Choroid plexus epithelial cell (primary cell): ENCODE data around the gene ZNF669.
"Not testable (repeated sequence)": the region's sequence is repeated elsewhere in the genome, so short reads cannot be mapped to it uniquely, and the experiment has no call there.

Experiments used
- DNase-seq: peaks from one replicate; pipeline ENCODE4 v3.0.0-alpha.2; 2010; ENCODE audit warnings: low read depth
- H3K4me3 ChIP-seq: 2 replicates; pipeline ENCODE4 v1.5.1; 2011; ENCODE audit warnings: low read depth, mild to moderate bottlenecking, control low read depth, low read length, moderate library complexity
- TF ChIP-seq, protein P1 (sequence below): conservative IDR thresholded peaks from 2 replicates; pipeline ENCODE4 v1.5.1; 2011; ENCODE audit warnings: low read depth, mild to moderate bottlenecking, control low read depth, inconsistent platforms, low read length, moderate library complexity

The ZNF669 gene

DNA sequence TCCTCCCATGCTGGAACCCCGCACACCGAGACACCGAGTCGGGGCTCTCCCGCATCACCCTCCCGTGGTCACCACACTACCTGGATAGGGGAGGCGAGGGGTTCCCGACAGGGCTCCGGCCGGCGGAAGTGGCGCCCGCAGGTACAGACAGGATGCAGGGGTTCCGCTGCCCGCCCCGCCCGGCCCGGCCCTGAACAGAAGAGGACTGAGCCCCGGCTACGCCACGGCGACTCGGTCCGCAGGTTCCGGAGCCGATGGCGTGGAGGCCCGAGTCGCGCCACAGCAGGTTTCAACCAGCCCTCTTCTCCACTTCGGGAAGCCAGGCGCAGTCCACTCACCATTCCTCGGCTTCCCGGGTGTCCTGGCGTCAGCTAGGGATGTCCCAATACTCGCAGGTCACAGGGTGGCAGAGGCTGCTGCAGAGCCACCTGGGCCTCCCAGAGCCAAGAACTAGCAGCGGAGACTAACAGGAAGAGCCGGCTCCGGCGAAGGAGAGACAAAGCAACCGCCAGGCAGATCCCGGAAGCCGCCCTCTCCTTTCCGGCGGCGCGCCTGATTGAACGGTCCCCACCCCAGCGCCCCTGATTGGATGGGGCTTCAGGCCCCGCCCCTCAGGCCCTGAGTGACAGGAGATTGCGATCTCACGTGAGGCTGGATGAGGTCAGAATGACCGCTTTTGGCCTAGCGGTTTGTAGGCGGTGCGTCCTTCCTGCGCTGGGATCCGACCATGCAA, at the start of gene ZNF669:
ZNF669 (minus strand) TSS at position 498 of the 733 bp plus-strand sequence; CDS start at position 341, 157 bp downstream.
- peak; percentile 98 for DNase-seq

DNA sequence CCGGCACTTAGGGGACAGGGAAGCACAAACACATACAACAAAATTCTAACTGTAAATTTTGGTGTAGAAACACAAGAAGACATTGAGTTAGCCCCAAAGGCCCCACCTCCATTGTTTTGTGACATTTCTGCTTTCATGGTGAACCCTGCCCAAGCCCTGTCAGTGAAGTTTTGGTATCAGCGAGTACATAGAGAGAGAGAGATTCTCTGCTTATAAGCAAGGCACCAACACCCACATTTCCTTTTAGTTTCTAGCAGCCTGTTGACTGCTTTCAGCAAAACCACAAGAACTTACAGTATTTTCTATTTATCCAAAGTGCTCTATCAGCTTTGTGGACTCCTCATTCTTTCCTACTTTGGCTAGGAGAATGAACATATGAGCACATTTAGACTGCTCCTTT, 43.6 kb upstream of the ZNF669 start:
- TF ChIP-seq, protein P1, sequence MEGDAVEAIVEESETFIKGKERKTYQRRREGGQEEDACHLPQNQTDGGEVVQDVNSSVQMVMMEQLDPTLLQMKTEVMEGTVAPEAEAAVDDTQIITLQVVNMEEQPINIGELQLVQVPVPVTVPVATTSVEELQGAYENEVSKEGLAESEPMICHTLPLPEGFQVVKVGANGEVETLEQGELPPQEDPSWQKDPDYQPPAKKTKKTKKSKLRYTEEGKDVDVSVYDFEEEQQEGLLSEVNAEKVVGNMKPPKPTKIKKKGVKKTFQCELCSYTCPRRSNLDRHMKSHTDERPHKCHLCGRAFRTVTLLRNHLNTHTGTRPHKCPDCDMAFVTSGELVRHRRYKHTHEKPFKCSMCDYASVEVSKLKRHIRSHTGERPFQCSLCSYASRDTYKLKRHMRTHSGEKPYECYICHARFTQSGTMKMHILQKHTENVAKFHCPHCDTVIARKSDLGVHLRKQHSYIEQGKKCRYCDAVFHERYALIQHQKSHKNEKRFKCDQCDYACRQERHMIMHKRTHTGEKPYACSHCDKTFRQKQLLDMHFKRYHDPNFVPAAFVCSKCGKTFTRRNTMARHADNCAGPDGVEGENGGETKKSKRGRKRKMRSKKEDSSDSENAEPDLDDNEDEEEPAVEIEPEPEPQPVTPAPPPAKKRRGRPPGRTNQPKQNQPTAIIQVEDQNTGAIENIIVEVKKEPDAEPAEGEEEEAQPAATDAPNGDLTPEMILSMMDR, result no peak
- peak; percentile 2 for DNase-seq
- H3K4me3 ChIP-seq, result no peak overlapping the region

More for the DNA sequence above, at the start of gene ZNF669:
- TF ChIP-seq, protein P1, result no peak
- peak within 1 kb of the TSS; percentile 98 for H3K4me3 ChIP-seq

DNA sequence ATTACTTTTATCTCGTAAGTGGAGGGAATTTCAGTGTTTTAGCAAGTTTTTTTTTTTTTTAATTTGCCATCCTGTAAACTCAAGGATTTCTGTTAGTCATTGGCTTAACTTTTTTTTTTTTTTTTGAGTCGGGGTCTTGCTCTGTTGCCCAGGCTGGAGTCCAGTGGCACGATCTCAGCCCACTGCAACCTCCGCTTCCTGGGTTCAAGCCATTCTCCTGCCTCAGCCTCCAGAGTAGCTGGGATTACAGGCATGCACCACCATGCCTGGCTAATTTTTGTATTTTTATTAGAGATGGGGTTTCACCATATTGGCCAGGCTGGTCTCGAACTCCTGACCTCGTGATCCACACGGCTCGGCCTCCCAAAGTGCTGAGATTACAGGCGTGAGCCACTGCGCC, 43.0 kb upstream of the ZNF669 start:
- H3K4me3 ChIP-seq, DNase-seq: not testable (repeated sequence)

DNA sequence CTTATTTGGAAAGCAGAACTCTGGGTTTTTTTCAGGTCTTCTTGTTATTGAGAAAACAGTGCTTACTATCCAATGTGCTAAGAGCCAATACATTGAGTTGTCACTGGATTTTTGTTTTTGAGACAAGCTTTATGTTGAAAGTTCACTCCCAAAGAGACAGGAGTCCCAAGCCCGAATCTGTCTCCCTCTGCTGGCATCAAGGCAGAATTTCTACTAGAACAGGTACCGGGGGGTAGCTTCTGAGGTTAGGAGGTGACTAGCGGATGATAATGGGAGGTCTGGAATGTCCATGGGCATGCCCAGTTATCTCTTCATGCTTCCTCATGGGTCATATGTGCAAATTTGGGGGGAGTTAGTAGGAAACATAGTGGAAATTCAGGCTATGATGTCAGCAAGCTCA, 42.5 kb upstream of the ZNF669 start:
- H3K4me3 ChIP-seq, result no peak overlapping the region
- TF ChIP-seq, protein P1, result peak; percentile 51
- DNase-seq, result peak; percentile 5

DNA sequence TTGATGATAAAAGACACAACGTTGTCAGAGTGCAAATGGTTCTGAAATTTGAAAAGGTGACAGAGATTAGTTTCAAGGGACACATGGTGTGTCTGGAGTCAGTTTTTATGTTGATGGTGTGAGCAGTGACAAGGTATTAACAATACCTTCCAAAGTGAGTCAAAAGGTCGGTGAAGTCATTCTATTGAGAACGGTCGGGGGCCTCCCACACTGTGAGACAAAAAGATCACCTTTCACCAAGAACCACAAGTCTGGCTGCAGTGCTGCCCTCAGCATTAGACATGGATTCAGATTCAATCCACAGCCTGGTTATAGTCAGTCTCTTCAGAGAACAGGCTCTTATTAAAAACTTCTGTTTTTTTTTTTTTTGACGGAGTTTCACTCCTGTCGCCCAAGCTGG, 41.1 kb upstream of the ZNF669 start:
- H3K4me3 ChIP-seq, result no peak overlapping the region
- TF ChIP-seq, protein P1, result no peak
- no peak for DNase-seq

DNA sequence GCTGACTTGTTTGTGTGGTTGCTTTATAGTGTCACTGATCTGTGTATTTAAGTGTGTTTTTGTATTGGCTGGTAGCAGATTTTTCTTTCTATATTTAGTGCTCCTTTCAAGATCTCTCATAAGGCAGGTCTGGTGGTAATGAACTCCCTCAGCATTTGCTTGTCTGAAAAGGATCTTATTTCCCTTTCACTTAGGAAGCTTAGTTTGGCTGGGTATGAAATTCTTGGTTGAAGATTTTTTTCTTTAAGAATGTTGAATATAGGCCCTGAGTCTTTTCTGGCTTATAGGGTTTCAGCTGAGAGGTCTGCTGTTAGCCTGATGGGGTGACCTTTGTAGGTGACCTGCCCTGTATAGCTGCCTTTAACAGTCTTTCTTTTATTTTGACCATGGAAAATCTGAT, 35.4 kb upstream of the ZNF669 start:
- H3K4me3 ChIP-seq, DNase-seq: not testable (repeated sequence)

DNA sequence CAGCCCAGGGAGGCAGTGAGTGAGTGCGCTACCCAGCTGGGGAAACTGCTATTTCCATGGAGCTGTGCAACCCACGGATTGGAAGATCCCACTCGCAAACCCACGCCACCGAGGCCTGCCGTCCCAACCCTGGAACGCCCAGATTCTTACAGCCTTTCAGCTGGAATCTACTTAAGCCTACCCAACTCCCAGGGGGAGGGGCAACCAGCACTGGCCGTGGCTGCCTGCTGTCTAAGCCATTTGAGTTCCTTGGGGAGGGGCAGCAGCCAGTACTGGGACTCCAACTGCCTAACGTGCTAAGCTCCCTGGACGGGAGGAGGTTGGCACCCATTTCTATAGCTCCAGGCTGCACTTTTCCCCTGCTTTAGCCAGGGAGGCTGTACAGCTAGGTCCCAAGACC, 27.1 kb upstream of the ZNF669 start:
- TF ChIP-seq, protein P1, result no peak
- no peak overlapping the region for H3K4me3 ChIP-seq
- no peak for DNase-seq

DNA sequence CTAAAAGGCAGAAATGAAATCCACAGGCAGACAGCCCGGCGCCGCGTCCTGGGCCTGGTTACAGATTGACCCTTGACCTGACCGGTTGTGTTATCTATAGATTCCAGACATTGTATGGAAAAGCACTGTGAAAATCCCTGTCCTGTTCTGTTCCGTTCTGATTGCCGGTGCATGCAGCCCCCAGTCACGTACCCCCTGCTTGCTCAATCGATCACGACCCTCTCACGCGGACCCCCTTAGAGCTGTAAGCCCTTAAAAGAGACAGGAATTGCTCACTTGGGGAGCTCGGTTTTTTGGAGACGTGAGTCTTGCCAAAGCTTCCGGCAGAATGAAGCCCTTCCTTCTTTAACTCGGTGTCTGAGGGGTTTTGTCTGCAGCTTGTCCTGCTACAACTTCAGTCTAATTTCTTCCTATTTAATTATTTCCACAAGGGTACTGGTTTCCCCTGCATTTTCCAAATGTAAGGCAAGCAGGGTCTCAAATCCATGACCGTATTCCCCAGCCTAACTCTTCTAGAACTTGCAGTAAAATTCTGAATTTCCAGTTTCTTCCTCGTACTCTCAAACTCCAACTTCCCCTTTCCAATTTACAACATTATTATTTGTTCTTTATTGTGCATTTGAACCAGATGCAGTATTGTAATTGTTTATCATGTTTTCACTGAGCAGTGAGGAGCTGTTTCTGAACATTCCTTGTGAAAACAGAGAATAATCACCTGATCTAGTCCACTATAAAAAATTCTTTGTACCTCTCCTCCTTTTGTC, 23.5 kb upstream of the ZNF669 start:
- peak overlapping the region; percentile 24 for H3K4me3 ChIP-seq
- DNase-seq, result not testable (repeated sequence)

DNA sequence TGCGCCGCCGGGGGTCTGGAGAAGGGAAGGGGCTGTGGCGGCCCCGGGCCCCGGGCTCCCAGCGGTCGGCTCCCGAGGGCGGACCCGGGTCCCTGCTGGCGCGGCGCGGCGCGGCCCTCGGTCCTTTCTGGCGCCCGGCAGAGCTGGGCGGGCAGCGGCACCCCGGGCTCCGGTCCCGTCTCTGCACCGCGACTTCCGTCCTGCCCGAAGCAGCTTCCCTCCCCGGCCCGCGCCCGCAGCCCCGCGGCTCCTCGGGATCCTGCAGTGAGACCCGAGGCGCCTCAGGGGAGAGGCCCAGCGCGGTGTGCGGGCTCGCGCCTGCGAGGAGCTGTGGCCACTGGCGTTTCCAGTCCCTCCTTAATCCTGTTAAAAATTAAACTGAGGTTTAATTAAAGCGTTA, 22.4 kb upstream of the ZNF669 start:
- not testable (repeated sequence) for DNase-seq

DNA sequence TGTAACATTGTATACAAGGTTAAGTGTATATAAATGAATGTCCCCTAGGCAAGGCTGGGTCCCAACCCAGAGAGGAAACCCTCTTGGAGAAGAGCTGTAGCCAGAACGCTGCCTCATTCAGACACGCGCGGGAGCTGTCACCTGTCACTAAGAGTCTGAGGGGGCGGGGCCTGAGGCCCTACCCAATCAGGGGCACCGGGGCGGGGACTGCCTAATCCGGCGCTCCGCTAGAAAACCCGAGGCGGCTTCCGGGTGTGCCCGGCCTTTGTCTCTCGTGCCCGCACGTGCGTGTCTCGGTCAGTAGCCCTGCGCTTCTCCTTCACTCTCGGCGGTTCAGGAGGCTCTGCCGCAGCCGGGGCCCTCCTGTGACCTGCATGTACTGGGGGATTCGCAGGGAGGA, 22.0 kb upstream of the ZNF669 start:
- not testable (repeated sequence) for DNase-seq, H3K4me3 ChIP-seq

More for the DNA sequence above, 22.4 kb upstream of the ZNF669 start:
- H3K4me3 ChIP-seq, result not testable (repeated sequence)
